ENCODE measurements around the gene MTCH2. TPM values are rescaled to one million over a fixed set of nuclear protein-coding genes. Genes with fewer than 3 reads are reported as not detected.

The MTCH2 gene
- total RNA-seq, 1 experiment from 2014 or later, result 254 TPM

GRCh38 chr11:47589977-47590861 is 52.1 kb downstream of the MTCH2 start:
- DNase-seq (ENCODE audit: low spot score), result no peak

- no peak for DNase-seq (ENCODE audit: low spot score)
These were observed 52.8 kb downstream of the MTCH2 start for GRCh38 chr11:47589584-47589976.

DNA sequence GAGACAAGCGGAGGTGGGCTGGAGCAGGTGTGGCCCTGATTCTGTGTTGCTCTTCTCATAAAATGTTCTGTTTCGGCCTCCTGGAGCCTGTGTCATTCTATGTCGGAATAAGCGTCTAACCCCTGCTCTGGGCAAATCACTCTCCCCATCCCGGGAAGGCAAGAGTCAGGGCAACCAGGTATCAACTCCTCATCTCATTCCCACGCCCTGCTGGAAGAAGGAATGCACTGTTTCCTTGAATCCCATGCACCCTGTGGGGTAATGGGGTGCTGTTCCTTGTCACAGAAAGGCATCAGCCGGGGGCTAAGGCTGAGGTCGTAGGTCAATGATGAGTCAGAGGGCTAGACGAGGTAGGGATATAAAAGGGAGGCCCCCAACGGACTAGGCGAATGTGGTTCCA is 53.2 kb downstream of the MTCH2 start:
- DNase-seq (ENCODE audit: low spot score), result no peak

- DNase-seq (ENCODE audit: low spot score), result no peak
These were observed 54.5 kb downstream of the MTCH2 start for GRCh38 chr11:47587723-47588326.

DNA sequence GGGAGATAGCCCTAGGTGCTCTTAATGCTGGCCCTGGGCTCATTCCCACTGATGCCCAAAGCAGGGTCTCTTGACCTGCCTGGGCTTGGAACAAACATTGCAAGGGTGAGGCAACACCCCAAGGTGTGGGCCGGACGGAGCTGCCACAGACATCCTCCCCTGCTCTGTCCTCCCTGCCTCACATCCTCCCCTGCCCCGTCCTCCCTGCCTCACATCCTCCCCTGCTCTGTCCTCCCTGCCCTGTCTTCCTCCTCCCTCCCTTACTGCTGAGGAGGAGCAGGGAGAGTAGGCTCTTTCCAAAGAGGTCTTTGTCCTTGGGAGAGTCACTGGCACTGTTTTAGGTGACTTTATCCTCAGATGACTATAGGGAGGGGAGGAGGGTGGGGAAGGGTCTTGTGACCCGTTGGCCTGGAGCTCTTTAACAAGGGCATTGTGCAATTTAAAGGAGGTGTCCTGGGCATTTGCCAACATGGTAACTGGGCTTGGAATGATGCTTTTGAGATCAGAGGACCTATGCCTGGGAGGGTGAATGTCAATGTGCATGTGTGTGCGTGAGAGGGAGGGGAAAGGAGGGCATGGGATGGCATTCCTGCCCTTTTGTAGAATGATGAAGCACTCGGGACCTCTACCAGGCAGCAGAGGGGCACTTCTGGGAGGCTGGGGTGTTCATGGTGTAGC is 55.2 kb downstream of the MTCH2 start:
- DNase-seq (ENCODE audit: low spot score), result no peak

DNA sequence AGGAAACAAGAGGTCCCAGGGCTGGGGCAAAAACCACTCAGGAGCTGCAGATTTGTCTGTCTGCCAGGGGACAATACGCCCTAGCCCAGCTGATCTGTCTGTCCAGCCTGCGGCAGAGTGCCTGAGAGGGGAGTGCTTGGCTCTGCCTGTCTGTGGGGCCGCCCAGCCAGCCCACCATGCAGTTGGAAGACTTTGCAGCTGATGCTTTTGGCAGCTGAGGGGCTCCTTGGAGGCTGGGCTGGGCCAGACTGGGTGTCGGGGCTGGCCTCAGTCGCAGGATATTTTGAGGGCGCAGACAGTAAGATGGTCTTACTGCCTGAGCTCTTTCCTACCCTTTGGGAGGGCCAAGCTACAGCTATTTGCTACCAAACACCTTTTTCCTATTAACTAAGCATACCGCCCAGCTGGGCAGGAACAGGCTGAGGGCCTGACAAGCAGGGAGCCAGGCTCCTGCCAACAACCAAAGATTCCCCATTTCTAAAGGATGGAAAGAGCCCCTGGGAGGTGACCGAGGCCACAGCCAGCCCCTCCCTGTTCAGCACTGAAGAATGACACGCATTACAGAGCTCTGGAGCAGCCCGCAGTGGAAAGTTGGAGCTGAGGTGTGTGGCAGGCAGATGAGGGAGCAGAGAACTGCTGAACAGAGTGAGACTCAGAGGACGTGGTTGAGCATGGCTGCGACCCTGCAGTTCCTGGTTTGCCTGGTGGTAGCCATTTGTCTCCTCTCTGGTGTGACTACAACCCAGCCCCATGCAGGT is 56.1 kb downstream of the MTCH2 start, which contains the start of gene FAM180B:
TSS of gene FAM180B (plus strand) at position 581 of the 758 bp plus-strand sequence. CDS start at position 672, 91 bp downstream.
- DNase-seq (ENCODE audit: low spot score), result no peak

DNA sequence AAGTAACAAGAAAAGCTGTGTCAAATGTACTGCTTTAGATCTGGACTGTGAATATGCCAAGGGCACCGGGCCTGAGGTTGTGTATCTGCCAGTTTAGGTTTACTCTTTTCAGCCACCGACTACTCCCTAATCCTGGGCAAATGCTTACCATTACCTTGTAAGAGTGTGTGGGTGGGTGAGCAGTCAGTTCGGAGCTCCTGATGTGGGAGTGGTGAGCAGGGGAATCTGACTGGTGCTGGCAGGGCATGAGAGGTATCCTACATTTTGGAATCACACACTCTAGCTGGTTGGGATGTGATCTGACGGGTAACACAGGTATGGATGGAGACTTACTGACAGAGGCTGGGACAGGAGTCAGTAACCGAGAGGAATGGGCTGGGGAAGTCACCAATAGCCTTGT is 58.5 kb downstream of the MTCH2 start:
- DNase-seq (ENCODE audit: low spot score), result no peak

DNA sequence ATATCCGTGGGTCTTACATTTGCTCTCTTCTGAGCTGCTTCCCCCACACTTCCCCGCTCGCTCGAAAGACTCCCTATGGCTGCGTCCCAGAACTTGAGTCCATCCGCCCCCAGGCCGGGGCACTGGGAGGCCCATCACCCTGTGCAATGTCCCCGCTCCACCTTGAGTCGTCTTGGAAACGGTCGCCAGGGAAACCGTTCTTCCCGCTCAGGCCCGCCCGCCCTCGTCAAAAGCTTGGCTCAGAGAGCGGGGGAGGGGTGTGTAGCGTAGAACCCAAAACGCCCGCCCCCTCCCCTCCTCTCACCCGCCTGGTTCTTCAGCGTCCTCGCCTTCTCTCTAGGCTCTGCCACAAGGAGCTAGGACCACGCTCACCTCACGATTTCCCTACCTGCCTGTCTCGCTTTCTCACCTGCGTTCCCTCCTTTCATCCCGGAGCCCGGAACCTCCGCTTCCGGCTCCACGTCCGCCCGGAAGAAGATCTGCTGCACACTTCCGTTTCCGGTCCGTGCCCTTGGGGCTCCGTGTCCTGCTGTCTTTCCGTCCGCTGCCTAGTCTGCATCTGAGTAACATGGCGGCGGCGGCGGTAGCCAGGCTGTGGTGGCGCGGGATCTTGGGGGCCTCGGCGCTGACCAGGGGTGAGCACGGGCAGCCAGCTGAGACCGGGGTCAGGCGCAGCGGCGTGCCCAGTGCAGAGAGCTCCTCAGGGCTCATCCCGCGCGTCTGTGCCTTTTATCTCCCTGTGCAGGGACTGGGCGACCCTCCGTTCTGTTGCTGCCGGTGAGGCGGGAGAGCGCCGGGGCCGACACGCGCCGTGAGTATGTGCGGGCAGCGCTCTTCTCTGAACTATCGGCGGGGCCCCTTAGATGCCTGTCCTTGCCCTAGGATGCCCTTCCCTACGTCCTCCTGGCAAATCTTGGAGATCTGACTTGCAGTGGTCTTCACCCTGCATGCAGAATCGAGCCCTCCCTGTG is 63.5 kb downstream of the MTCH2 start, which contains the start of the genes KBTBD4 and NDUFS3:
TSS of gene KBTBD4 (minus strand) at position 447 of the 971 bp plus-strand sequence. CDS start at position 428, 19 bp downstream.
TSS of gene NDUFS3 (plus strand) at position 551 of the 971 bp plus-strand sequence. CDS start at position 569, 18 bp downstream.
- DNase-seq (ENCODE audit: low spot score), result peak; percentile 77

GRCh38 chr11:47577460-47578041 is 64.8 kb downstream of the MTCH2 start:
- DNase-seq (ENCODE audit: low spot score), result no peak

DNA sequence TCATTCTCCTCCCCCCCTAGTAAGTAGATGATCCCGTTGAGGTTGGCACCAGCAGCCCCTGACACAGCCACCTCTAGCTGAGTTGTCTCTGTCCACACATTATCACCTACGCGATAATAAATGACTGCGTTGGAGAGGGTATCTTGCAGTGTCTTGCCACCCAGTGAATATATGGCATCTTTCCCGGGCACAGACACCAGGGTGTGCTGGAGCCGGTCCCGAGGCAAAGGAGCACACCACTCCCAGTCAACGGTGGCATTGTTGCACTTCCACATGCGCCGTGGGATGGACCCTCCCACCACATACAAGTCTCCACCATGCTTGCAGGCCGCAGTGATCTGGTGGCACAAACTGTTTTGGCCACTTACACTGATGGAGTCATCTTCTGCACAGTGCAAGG is 69.0 kb downstream of the MTCH2 start:
- no peak for DNase-seq (ENCODE audit: low spot score)

DNA sequence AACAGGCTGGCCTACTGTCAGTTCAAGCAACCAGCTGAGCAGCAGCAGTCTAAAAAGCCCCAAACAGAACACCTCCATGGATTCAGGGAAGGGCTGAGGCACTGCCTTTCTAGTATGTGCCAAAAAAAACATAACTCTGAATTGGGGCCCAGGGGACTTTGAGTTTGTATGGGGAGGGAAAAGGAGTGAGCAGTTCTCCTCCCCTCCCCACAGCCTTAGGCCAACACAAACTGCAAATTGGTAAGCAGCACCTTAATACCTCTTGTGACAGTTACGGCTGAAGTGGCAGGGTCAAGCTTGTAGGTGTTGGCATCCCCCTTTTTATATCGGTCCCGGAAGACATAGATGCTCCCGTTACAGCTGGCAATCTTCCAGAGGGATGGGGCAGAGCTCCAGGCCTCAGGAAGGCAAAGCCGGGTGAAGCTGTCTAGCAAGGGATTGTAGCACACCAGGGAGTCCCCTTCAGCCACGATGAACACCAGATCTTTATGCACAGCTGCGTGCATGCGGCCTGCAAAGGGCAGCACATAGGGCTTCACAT is 69.6 kb downstream of the MTCH2 start:
- DNase-seq (ENCODE audit: low spot score), result no peak

- DNase-seq (ENCODE audit: low spot score), result peak; percentile 48
These were observed 70.5 kb downstream of the MTCH2 start for GRCh38 chr11:47571895-47572294.

GRCh38 chr11:47571357-47571729 is 71.0 kb downstream of the MTCH2 start:
- DNase-seq (ENCODE audit: low spot score), result no peak

DNA sequence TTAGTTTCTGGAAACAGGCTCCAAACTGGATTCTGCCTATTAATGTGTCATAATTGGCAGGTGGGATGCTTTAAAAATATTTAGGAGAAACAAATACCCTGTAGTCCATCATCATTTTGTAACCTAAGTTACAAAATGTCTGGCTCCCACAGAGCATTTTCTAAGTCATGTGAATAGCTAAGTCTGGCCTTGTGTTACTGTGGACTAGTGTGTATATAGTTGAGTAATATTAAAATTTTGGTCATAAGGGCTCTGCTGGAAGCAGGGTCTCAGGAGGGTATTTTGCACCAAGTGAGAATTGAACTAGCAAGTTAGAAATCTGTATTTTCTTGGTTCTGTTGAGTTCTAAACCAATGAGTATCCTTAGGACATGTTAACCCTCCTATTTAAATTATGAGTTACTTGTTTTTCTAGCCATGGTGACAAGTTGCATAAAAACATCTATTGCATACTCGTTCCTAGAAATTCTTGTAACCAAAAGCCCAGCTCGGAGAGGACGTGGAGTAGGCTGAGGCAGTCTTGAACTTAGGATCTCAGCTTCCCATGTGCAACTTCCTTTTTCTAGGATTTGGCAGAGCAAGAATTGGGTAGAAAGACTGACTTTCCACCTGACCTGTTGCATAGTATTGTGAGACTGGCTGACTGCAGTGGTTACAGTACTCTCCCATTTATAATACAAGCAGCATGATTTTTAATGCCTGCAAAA is 71.6 kb downstream of the MTCH2 start:
- no peak for DNase-seq (ENCODE audit: low spot score)

DNA sequence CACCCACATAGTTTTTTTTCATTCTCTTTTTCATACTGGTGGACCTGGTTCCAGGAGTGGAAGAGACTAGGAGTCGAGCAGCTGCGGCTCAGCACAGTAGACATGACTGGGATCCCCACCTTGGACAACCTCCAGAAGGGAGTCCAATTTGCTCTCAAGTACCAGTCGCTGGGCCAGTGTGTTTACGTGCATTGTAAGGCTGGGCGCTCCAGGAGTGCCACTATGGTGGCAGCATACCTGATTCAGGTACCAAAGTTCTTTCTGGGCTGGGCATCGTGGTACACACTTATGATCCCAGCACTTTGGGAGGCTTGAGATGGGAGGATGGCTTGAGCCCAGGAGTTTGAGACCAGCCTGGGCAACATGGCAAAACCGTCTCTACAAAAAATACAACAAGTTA is 72.7 kb downstream of the MTCH2 start:
- no peak for DNase-seq (ENCODE audit: low spot score)
